Measurements from ENCODE around the gene NFKB1. TPM values are rescaled to one million over a fixed set of nuclear protein-coding genes. Genes with fewer than 3 reads are reported as not detected.

Gene NFKB1
- total and polyA plus RNA-seq, 2 experiments from 2014 or later, result 15.5 to 26.6 TPM

GRCh38 chr4:102530986-102531385, 29.8 kb downstream of the NFKB1 start:
- Histone ChIP-seq H3K36me3 (no peaks in the 10 kb centered on the region), H3K9me3 (ENCODE audit: low read depth) (no peaks in the 10 kb centered on the region), H3K4me3 (no peak overlapping the region), H3K27ac (no peak overlapping the region), H3K27me3 (no peaks in the 10 kb centered on the region), H3K4me1 (ENCODE audit: low read depth) (peaks cover 4% of the 10 kb centered on the region)
- DNase-seq (ENCODE audit: low read depth in 1 of 2, low spot score in 1 of 2), result no peak
- no peak for TF ChIP-seq CTCF (IDR thresholded peaks at IDR 0.05; ENCODE audit: low read depth, low read length)

- Histone ChIP-seq H3K36me3 (no peaks in the 10 kb centered on the region), H3K4me3 (no peak overlapping the region), H3K27me3 (no peaks in the 10 kb centered on the region), H3K27ac (no peak overlapping the region), H3K4me1 (ENCODE audit: low read depth) (peaks cover 4% of the 10 kb centered on the region), H3K9me3 (ENCODE audit: low read depth) (no peaks in the 10 kb centered on the region)
- TF ChIP-seq CTCF (IDR thresholded peaks at IDR 0.05; ENCODE audit: low read depth, low read length), result no peak
- DNase-seq (ENCODE audit: low read depth in 1 of 2, low spot score in 1 of 2), result peak in 1 of 2 donors; percentile 16
Observed at GRCh38 chr4:102531462-102531861, 30.3 kb downstream of the NFKB1 start.

- no peaks in the 10 kb centered on the region for H3K27me3 ChIP-seq
- no peaks in the 10 kb centered on the region for H3K9me3 ChIP-seq (ENCODE audit: low read depth)
- no peak for DNase-seq (ENCODE audit: low read depth in 1 of 2, low spot score in 1 of 2)
- no peaks in the 10 kb centered on the region for H3K36me3 ChIP-seq
- no peak overlapping the region for H3K27ac ChIP-seq
- TF ChIP-seq CTCF (IDR thresholded peaks at IDR 0.05; ENCODE audit: low read depth, low read length), result no peak
- H3K4me1 ChIP-seq (ENCODE audit: low read depth), result peaks cover 4% of the 10 kb centered on the region
- H3K4me3 ChIP-seq, result no peak overlapping the region
Observed at GRCh38 chr4:102533348-102533747, 32.2 kb downstream of the NFKB1 start.

GRCh38 chr4:102533904-102534303, 32.7 kb downstream of the NFKB1 start:
- no peak for DNase-seq (ENCODE audit: low read depth in 1 of 2, low spot score in 1 of 2)
- H3K9me3 ChIP-seq (ENCODE audit: low read depth), result no peaks in the 10 kb centered on the region
- no peak for TF ChIP-seq CTCF (IDR thresholded peaks at IDR 0.05; ENCODE audit: low read depth, low read length)
- H3K4me1 ChIP-seq (ENCODE audit: low read depth), result peaks cover 4% of the 10 kb centered on the region
- no peak overlapping the region for H3K4me3 ChIP-seq
- no peak overlapping the region for H3K27ac ChIP-seq
- no peaks in the 10 kb centered on the region for H3K36me3 ChIP-seq
- H3K27me3 ChIP-seq, result no peaks in the 10 kb centered on the region

GRCh38 chr4:102534845-102535244, 33.7 kb downstream of the NFKB1 start:
- Histone ChIP-seq H3K27ac (no peak overlapping the region), H3K9me3 (ENCODE audit: low read depth) (no peaks in the 10 kb centered on the region), H3K4me1 (ENCODE audit: low read depth) (peaks cover 4% of the 10 kb centered on the region), H3K36me3 (no peaks in the 10 kb centered on the region), H3K27me3 (no peaks in the 10 kb centered on the region), H3K4me3 (no peak overlapping the region)
- no peak for DNase-seq (ENCODE audit: low read depth in 1 of 2, low spot score in 1 of 2)
- no peak for TF ChIP-seq CTCF (IDR thresholded peaks at IDR 0.05; ENCODE audit: low read depth, low read length)
